ENCODE measurements around the gene OAS2.
A peak's percentile ranks its signal among the peaks of the same experiment; 100 is the strongest.

Gene OAS2

DNA sequence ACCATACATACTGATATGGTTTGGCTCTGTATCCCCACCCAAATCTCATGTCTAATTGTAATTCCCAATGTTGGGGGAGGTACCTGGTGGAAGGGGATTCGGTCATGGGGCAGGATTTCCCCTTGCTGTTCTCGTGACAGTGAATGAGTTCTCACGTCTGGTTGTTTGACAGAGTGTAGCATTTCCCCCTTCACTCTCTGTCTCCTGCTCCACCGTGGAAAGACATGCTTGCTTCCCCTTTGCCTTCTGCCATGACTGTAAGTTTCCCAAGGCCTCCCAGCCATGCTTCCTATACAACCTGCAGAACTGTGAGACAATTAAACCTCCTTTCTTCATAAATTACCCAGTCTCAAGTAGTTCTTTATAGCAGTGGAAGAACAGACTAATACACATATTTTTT lies 49.4 kb downstream of the OAS2 start:
- DNase-seq: no peak

DNA sequence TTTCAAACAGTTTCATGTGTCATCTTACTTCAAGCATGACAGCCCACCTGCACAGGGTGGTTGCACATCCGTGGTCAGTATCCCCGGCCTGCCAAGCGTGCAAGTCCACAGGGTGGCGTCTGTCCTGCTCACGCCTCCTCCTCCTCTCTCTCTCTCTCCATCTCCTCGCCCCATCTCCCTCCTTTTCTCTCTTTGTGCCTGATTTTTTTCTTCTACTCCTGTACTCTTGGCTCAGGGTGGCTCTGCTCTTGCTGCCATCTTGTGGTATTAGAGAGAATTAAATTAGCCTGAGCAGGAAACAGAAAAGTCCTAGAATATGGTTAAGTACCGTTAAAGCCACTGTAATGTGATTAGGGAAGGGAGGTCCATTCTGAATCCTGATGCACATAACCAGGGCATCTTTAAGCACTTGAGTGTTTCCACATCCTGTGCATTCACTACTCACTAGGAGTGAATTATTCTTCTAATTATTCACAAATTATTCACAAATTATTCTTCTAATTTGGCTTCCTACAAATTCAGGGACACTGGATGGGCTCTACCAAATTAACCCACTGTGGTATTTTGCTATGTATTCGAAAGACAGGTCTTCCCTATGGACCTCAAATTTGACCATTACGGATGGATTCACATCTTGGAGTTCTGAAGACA lies 52.7 kb downstream of the OAS2 start:
- DNase-seq: peak; percentile 84

GRCh38 chr12:113039911-113040445 lies 61.7 kb downstream of the OAS2 start:
- DNase-seq: no peak

DNA sequence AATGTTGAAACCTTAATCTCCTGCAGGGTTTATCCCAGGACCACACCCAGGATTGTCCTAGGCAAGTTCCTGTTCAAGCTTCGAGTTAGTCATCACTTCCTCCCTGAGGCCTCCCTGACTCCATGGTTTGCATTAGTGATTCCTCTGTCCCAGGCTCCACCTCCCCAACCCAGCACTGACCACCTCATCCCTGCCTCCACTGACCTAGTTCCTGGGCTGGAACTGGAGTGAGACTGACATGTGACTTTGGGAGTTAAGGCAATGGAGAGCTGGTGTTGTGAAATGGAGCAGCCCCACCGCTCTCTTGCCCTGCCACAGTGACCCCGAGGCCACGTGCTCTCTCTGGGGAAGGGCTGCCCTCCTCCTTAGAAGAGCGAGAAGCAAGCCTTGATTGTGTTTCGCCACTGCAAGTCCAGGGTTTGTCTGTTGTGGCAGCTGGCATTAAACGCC lies 62.4 kb downstream of the OAS2 start:
- no peak for DNase-seq

DNA sequence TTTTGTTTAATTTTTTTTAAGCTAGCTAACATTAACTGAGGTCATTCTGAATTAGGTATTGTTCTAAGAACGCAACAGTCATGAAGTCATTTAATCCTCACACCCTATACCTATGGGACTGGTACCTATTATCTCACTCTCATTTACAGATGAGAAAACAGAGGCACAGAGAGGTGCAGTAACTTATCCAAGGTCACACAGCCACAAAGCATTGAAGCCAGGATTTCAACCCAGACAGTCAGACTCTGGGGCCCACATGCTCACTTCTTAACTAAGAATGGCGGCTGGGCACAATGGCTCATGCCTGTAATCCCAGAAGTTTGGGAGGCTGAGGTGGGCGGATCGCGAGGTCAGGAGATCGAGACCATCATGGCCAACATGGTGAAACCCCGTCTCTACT lies 63.2 kb downstream of the OAS2 start:
- DNase-seq: no peak

DNA sequence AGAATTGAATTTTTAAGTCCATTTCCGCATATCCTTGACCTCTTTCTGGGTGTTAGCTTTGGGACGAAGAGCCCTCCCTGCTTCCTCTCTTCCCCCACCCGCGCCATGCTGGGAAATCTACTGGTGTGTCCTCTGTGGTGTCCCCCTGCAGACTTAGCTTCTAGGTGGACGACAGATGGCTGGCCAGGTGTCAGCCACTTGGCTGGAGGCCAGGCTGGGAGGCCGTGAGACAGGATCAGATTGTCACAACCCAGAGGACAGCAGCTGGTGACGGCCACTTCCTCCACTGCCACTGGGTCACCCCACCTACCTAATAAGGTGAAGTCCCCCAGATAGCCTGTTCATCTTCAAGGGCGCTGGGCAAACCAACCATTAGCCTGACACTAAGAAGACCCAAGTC lies 64.9 kb downstream of the OAS2 start:
- no peak for DNase-seq

GRCh38 chr12:113044516-113044915 lies 66.2 kb downstream of the OAS2 start:
- no peak for DNase-seq

GRCh38 chr12:113048716-113049127 lies 70.4 kb downstream of the OAS2 start:
- peak; percentile 89 for DNase-seq

- DNase-seq: peak; percentile 32
Measured at GRCh38 chr12:113049976-113050742, 71.8 kb downstream of the OAS2 start.

DNA sequence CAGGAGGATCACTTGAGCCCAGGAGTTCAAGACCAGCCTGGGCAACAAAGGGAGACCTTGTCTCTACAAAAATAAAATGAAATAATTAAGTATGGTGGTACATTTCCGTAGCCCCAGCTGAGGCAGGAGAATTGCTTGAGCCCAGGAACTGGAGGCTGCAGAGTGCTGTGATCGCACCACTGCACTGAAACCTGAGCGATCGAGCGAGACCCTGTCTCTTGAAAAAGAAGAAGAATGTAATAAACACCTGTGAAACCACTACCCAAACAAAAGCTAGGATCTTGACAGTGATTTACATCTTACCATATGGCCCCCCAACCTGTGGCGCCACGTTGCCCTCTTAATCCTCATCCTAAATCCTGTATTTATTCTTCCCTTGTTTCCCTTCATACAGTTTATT lies 72.5 kb downstream of the OAS2 start:
- no peak for DNase-seq

DNA sequence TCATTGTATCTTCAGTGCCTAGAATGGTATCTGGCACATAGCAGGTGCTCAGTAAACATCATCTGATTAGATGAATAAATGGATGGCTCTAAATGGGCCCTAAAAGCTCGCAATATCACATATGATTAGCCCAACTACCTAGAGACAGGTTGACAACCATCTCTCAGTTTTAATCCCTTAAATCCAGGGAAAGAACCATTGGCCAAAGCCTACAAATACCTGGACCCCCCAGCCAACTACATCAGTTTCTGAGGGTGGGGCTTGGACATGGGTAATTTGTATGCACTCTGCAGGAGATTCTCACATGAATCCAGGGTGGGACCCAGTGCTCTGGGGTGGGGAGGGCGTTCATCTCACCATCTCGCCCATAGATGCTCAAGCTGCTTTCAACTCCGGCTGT lies 73.4 kb downstream of the OAS2 start:
- DNase-seq: no peak

DNA sequence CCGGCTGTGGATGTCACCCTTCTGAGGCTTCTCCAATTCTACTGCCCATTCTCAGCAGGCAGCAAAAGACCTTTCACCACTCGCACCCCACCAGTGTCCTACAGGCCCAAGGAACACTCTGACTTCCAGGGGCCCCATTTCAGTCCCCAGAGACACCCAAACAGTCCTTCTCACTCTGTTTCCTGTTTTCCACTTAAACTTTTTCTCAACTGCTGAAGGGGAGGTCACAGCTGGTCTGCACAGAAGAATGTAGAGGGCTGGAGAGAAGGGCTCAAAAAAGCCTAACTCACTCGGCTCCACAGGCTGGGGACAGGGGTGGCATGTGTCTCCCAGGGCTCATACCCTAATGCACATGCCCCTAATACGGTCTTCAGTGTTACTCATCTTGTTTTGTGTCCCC lies 74.0 kb downstream of the OAS2 start:
- DNase-seq: no peak

GRCh38 chr12:113054948-113055486 lies 76.7 kb downstream of the OAS2 start:
- no peak for DNase-seq

DNA sequence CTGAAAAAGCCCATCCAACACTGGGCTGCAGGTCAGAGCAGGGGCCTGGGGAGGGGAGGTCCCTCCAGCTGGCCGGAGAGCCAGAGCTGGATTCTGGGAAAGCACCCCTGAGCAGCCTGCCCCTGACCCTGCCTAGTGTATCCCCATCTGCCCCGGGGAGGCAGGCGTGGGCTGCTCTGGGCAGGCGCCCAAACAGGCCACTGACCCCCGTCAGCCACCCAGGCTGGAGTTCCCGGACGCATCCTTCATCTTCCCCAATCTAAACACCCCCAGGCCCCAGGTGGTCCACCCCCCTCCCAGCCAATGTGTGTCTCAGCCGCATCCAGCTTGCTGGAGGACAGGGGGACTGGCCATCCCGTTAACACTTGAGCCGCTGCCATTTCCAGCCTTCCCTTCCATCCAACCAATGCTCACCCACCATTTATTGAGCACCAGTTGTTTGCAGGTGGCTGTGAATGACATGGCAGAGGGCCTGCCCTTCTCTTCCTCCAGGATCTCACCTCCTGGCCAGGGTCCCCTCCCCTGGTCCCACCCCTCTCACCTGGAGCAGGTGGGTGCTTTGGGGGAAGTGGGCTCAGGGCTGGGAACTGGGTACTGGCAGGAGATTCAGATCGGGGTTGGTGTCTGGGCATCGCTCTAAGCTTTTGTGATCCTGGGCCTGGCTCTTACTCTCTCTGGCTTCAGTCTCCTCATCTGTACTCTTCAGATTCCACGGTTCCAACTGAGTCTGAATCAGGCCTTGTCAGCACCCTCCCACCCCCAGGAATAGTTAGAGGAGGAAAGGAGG lies 77.5 kb downstream of the OAS2 start:
- no peak for DNase-seq

DNA sequence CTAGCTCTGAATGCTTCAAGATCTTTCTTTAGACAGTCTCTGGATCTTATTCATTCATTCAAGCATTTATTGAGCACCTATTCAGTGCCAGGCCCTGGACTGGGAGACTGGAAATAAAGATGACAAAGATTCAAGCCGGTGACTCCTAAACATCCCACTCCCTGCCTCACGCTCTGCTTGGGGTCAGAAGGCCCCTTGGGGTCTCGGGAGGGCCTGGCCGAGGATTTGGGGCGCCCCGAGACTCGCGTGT lies 78.0 kb downstream of the OAS2 start:
- no peak for DNase-seq

DNA sequence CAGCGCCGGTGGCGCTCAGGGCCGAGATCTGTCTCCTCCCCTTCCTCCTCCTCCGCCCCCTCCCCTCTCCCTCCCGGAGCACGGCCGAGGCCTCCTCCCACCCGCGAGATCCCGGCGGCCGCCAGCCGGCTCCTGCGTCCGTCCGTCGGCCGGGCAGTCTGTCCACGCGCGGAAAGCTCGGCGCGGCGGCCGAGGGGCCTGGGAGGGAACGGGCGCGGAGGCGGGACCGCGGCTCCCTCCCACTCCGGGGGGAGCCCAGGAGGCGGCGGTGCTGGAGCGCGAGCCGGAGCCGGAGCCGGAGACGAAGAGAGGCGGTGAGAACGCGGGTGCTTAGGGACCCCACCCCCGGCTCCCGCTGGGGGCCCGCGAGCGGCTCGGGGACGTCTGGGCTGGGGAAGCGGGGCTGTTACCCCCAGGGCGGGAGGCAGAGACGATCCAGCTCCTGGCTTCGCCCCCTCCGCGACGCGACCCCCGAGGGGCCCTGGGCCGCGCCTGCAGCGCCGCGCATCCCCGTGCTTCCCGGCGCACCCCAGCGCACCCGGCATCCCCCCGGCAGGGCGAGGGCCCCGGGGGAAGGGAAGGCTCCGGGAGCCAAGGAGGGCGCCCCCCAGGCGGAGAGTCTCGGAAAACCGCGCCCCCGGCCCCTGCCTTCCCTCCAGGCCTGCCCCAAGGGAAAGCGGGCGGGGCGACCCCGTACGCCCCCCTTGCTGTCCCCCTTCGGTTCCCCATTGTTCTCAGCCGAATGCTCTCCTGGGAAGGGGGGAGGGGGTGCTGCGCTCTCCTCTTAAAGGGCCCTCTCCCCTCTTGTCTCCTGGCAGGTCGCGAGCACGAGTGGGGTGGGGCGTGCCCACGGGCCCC lies 78.5 kb downstream of the OAS2 start, which contains the start of gene DTX1:
DTX1 (plus strand) TSS at position 100 of the 858 bp plus-strand sequence. CDS start 1,463 bp downstream, outside the sequence.
- DNase-seq: peak; percentile 68

- peak; percentile 42 for DNase-seq
Measured at GRCh38 chr12:113057565-113058485, 79.5 kb downstream of the OAS2 start.

DNA sequence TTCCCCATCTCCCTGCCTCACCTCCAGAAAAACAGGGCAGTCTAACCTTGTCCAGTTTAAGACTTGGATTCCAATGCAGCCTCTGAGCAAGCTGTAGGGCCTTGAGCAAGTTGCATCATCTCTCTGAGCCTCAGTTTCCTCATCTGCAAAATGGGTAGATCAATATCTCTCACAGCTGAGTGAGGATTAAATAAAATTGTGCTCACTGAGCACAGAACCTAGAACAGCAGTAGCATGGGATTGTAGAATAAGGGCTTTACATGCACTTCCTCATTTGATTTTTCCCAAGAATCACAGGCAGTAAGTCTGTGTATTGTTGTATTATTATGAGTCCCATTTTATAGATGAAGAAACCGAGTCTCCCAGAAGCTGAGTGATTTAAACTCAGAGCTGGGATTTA lies 80.2 kb downstream of the OAS2 start:
- DNase-seq: no peak

- no peak for DNase-seq
Measured at GRCh38 chr12:113059071-113059595, 80.8 kb downstream of the OAS2 start.

DNA sequence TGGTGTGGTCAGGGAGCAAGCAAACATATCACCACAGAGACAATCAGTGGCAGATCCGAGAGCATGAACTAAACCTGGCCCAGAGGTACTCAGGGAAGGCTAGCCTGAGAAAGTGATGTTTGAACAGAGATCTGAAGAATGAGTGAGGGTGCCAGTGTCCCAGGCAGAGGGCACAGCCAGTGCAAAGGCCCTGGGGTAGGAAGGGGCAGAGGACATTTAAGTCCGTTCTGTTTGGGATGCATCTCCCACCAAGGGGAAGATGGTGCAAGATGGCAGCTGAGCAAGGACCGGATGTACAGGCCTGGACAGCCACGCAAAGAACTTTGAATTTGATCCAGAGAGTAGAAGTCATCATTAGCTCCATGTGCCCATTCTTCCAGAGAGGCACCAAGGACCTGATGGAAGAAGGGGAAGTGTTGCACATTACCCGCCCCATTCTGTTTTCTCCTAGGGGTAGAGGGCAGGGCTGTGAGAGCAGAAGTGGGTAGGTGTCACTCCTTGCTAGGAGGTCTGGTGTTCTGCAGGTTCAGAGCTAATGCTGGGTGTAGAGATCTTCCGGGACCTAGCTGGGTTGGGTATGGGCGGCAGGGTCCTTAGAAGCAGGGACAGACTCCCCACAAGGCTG lies 82.1 kb downstream of the OAS2 start:
- DNase-seq: no peak

All from eye (tissue), 1 donor.